Testis (tissue), 3 donors: Measurements from ENCODE around the gene P3R3URF. TPM values are rescaled to one million over a fixed set of nuclear protein-coding genes. Genes with fewer than 3 reads are reported as not detected.

Source experiments
- DNase-seq: peaks from one replicate; pipeline ENCODE4 v3.0.0-alpha.2; 2019
- H3K27ac ChIP-seq, 2 donors: fragments of 200-600 bp; sonication (generic); one replicate each; pipeline ENCODE4 v1.5.1; 2019
- H3K27me3 ChIP-seq: fragments of 200-600 bp; sonication (generic); one replicate; pipeline ENCODE4 v1.5.1; 2019
- H3K36me3 ChIP-seq: fragments of 200-600 bp; sonication (generic); one replicate; pipeline ENCODE4 v1.5.1; 2017; ENCODE audit warnings: low read depth; ENCODE audit errors: missing control alignments
- H3K4me1 ChIP-seq: fragments of 200-600 bp; sonication (generic); one replicate; pipeline ENCODE4 v1.5.1; 2019
- H3K4me3 ChIP-seq, 2 donors: fragments of 200-600 bp; sonication (generic); one replicate each; pipeline ENCODE4 v1.5.1; 2017 to 2019
- H3K9me3 ChIP-seq: fragments of 200-600 bp; sonication (generic); one replicate; pipeline ENCODE4 v1.5.1; 2017
- POLR2A ChIP-seq: fragments of 450-650 bp; IDR thresholded peaks from one replicate; pipeline ENCODE4 v1.6.1; 2017; ENCODE audit warnings: antibody characterized with exemption, mild to moderate bottlenecking, moderate library complexity
- whole genome bisulfite sequencing, 2 donors: methylation state at CpG; one replicate each; pipeline ENCODE4 v1.1.5; 2018; 5-methylcytosine and 5-hydroxymethylcytosine counted together
- intact Hi-C: fragments of 100-400 bp; cut with DNase I; formaldehyde crosslinking; loops from one replicate; pipeline ENCODE4 v1.15.1; 2023; ENCODE audit warnings: low total_unique reads
- polyA plus RNA-seq: library from polyadenylated mRNA; stranded (reverse); fragments of 350-450 nt; fragmentation: Illumina TruSeq; extraction: RNeasy Lipid Tissue Mini Kit (QIAGEN cat#74804); gene quantifications from one replicate; pipeline ENCODE4 v1.2.3, GENCODE V29; 2014; ENCODE audit warnings: low read depth, low replicate concordance; ENCODE audit not compliant: insufficient read depth
- total RNA-seq, 2 donors: library from RNA; depleted of rRNA; stranded (reverse); fragments of >200 nt; gene quantifications; one replicate each; pipeline ENCODE4 v1.2.3, GENCODE V29; 2016
- TF ChIP-seq, protein P1 (sequence below), 3 experiments: fragments of 450-650 bp in 2 of 3; fragments of 200-600 bp in 1 of 3; sonication (generic) in 1 of 3; IDR thresholded peaks; one replicate each; pipeline ENCODE4 v1.5.1; 2016 to 2019; ENCODE audit warnings: antibody characterized with exemption in 3 of 3, mild to moderate bottlenecking in 2 of 3, moderate library complexity in 1 of 3

The P3R3URF gene
- total and polyA plus RNA-seq, 3 donors from 2014 or later: 35.0 to 123 (median 69.1) TPM

GRCh38 chr1:46171871-46172270 lies 4.4 kb downstream of the P3R3URF start:
- intact Hi-C loops: no loop called here
- Histone ChIP-seq H3K4me3 (no peak overlapping the region), H3K27me3 (no peaks in the 10 kb centered on the region), H3K27ac (no peak overlapping the region), H3K9me3 (no peaks in the 10 kb centered on the region), H3K36me3 (no peaks in the 10 kb centered on the region), H3K4me1 (peaks cover 18% of the 10 kb centered on the region)
- TF ChIP-seq POLR2A: no peak
- TF ChIP-seq, protein P1, sequence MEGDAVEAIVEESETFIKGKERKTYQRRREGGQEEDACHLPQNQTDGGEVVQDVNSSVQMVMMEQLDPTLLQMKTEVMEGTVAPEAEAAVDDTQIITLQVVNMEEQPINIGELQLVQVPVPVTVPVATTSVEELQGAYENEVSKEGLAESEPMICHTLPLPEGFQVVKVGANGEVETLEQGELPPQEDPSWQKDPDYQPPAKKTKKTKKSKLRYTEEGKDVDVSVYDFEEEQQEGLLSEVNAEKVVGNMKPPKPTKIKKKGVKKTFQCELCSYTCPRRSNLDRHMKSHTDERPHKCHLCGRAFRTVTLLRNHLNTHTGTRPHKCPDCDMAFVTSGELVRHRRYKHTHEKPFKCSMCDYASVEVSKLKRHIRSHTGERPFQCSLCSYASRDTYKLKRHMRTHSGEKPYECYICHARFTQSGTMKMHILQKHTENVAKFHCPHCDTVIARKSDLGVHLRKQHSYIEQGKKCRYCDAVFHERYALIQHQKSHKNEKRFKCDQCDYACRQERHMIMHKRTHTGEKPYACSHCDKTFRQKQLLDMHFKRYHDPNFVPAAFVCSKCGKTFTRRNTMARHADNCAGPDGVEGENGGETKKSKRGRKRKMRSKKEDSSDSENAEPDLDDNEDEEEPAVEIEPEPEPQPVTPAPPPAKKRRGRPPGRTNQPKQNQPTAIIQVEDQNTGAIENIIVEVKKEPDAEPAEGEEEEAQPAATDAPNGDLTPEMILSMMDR (IDR thresholded peaks at IDR 0.05): no peak
- no peak for DNase-seq
- WGBS, 2 donors: 24 to 56% methylated on average over 6 of the region's 6 CpGs

DNA sequence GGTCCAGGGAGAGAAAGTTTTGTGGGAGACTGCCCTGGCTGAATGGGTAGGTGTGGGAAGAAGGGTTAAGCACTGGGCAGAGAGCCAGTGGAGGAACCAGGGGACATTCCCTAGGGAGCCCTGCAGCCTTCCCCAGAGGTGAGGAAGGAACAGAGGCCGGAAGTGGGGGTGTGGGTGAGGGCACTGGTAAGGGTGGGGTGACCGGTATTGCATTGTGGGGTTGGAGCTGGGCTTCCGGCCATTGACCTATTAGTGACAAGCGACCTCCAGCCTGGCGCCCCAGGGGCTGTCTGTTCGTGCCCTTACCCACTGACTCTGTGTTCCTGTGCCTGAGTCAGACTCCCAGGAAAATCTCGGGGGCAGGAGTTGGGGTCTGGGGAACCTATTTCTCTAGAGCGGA lies 4.9 kb downstream of the P3R3URF start:
- DNase-seq: no peak
- Histone ChIP-seq H3K4me1 (peaks cover 19% of the 10 kb centered on the region), H3K27me3 (no peaks in the 10 kb centered on the region), H3K4me3 (no peak overlapping the region), H3K36me3 (no peaks in the 10 kb centered on the region), H3K9me3 (no peaks in the 10 kb centered on the region), H3K27ac (no peak overlapping the region)
- intact Hi-C loops: no loop called here
- WGBS, 2 donors: 83 to 84% methylated on average over 8 of the region's 8 CpGs
- TF ChIP-seq, protein P1 (IDR thresholded peaks at IDR 0.05): no peak
- TF ChIP-seq POLR2A: no peak

- peaks cover 14% of the 10 kb centered on the region for H3K4me1 ChIP-seq
- H3K4me3 ChIP-seq: no peak overlapping the region
- H3K27ac ChIP-seq: no peak overlapping the region
- H3K36me3 ChIP-seq: no peaks in the 10 kb centered on the region
- no peaks in the 10 kb centered on the region for H3K9me3 ChIP-seq
- intact Hi-C loops: no loop called here
- WGBS, 2 donors: 88 to 90% methylated on average over 3 of the region's 3 CpGs
- DNase-seq: no peak
- TF ChIP-seq, protein P1 (IDR thresholded peaks at IDR 0.05): no peak
- no peak for TF ChIP-seq POLR2A
- no peaks in the 10 kb centered on the region for H3K27me3 ChIP-seq
Observed at GRCh38 chr1:46169811-46170454, 6.4 kb downstream of the P3R3URF start.

- Histone ChIP-seq H3K36me3 (no peaks in the 10 kb centered on the region), H3K9me3 (no peaks in the 10 kb centered on the region), H3K4me3 (no peak overlapping the region), H3K27me3 (no peaks in the 10 kb centered on the region), H3K4me1 (peaks cover 5% of the 10 kb centered on the region), H3K27ac (no peak overlapping the region)
- TF ChIP-seq, protein P1 (IDR thresholded peaks at IDR 0.05): no peak
- TF ChIP-seq POLR2A: no peak
- 57% methylated on average over 1 of the region's 1 CpG for WGBS, 2 donors
- intact Hi-C loops: no loop called here
- no peak for DNase-seq
Observed at GRCh38 chr1:46168477-46168876, 7.8 kb downstream of the P3R3URF start.
